Measurements from ENCODE around the gene SLC10A7.
"Not testable (repeated sequence)": the region's sequence is repeated elsewhere in the genome, so short reads cannot be mapped to it uniquely, and the experiment has no call there.

SLC10A7 gene

DNA sequence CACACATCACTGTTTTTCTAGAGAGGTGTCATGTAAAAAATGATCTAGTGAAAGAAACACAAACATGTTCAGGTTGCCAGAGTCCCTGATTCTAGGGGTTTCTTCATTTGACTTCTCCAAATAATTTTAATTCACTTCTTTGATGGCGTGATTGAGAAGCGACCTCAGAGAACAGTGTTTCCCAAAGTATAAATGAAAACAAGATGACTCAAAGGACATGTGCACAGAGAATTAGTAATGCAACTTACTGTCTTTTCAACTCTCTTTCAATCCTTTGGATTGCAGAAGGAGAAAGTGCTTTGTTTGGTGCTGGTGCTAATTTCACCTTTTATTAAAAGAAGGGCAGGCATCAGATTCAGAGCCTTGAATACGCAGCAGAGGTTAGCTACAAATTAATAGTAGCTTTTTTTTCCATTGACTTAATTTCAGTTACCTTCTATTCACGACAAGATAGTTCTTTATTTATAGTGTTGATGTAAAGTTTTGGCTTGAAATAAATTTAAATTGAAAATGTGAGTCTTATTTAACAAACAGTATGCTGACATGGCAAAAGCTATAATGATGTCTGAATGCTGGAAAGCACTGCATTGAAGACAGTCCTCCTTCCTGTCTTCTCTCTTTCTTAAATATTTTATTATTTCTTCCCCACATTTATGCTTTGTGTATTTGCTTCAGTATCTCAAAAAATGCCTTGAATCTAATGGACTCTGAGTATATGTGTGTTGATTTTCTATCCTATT lies 85.1 kb downstream of the SLC10A7 start:
- DNase-seq = no peak

- no peak for DNase-seq
These were observed 85.8 kb downstream of the SLC10A7 start for GRCh38 chr4:146435962-146436361.

DNA sequence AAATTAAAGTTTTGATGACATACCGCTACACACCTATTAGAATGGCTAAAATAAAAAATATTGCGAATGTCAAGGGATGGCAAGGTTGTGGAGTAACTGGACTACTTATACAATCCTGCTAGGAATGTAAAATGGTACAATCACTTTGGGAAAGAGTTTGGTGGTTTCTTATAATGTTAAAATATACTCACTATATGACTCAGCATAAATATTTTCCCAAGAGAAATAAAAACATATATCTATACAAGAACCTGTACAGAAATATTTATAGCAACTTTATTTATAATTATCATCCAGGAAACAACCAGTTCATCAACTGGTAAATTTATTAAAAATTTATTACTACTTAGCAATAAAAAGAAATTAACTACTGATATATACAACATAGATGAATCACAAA lies 89.7 kb downstream of the SLC10A7 start:
- DNase-seq = no peak

- DNase-seq = no peak
These were observed 93.4 kb downstream of the SLC10A7 start for GRCh38 chr4:146428298-146428697.

GRCh38 chr4:146417822-146418221 lies 103.9 kb downstream of the SLC10A7 start:
- no peak for DNase-seq

DNA sequence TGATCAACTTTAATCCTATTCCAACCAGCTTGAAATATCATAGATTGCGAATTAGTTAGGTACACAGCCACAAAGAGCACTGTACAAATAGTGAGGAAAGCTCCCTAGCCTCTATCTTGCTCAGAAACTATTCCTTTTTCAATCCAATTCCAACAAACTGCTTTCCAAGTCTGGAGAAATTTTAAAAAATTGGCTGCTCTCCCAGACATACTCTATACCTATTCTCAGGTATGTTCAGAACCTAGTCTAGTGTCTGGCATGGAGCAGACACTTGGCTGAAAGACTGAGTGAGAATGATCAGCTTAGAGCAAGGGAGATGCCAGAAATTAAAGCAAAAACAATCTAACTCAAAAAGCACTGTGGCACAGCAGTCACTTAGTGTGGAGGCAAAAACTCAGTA lies 105.9 kb downstream of the SLC10A7 start:
- no peak for DNase-seq

- DNase-seq = no peak
These were observed 114.1 kb downstream of the SLC10A7 start for GRCh38 chr4:146407669-146408084.

GRCh38 chr4:146407257-146407656 lies 114.5 kb downstream of the SLC10A7 start:
- no peak for DNase-seq

- no peak for DNase-seq
These were observed 120.5 kb downstream of the SLC10A7 start for GRCh38 chr4:146401274-146401673.

- DNase-seq = no peak
These were observed 122.8 kb downstream of the SLC10A7 start for GRCh38 chr4:146398896-146399445.

DNA sequence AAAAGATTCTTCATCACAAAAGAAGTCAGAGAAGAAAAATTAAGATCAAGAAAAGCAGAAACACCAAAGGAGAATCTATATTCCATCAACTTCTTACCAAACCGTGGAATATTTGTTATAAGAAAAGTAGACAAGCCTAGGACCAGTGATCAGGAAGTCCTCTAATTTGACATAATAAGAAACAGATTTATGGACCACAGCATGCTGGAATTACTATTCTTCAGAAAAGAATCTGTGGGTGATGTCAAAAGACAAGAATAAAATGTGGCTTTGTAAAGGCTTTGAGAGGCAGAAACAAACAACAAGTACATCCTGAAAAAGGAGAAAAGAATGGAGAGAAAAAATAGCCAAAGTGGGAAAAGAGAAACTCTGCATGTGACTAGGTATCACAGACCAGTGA lies 123.3 kb downstream of the SLC10A7 start:
- DNase-seq = no peak

- no peak for DNase-seq
These were observed 132.2 kb downstream of the SLC10A7 start for GRCh38 chr4:146389561-146389960.

- no peak for DNase-seq
These were observed 139.5 kb downstream of the SLC10A7 start for GRCh38 chr4:146382194-146382593.

DNA sequence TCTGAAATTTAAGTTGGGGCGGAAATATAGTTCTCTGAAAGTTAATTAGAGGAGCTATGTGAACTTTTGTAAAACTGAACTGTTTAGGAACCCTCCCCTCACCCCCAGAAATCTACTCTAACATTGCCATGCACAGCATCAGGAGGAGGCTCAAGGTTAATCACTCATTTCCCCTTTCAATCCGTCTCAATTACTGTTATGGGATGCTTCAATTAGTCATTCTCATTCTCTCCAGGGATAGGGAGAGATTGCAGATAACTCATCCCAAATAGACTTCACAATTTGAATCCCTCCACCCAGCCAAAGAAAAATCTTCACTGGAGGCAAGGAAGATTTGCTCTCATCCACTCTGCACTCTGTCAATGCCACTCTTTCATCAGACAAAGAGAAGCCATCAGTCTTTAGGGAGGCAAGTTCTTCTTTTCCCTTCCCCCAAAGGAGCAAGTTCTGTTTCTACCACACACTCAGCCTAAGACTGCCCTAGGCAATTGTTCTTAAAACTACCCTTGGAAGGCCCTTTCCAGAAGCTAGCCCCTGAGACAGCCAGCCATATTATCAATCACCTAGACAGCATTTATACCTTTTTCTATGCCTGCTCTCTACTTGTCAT lies 140.4 kb downstream of the SLC10A7 start:
- no peak for DNase-seq

DNA sequence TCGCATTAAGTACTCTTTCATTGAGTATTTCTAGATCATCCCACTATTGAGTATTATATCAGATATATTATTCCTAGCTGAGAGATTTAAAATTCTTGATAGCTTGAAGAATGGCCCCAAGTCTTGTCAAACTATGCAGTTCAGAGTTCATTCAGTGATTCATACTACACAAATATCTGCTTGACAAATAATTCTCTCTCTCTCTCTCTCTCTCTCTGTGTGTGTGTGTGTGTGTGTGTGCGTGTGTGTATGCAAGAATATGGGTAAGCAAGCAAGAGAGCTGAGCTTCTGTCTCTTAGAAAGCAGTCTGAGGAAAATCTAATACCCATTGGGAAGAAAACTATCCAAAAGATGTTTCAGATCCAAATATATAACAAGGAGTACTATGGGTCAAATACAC lies 142.0 kb downstream of the SLC10A7 start:
- no peak for DNase-seq

- DNase-seq = no peak
These were observed 149.9 kb downstream of the SLC10A7 start for GRCh38 chr4:146371812-146372211.

DNA sequence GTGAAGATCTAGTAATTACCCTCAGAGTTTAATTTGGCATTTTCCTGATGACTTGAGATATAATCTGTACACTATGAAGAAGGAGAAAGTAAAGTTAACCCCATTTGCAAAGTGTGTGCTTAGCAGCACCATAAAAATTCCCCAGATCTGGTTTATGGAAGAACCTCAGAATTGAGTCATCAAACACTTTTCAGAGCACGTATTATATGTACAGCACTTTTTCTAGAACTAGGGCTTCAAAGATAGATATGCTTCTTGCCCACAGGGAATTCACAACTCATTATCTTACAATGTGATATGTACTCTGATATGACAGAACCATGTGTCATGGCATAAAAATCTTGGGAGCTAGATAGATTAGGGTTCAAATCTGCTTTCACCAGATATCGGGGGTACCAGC lies 150.9 kb downstream of the SLC10A7 start:
- no peak for DNase-seq

GRCh38 chr4:146369446-146369845 lies 152.3 kb downstream of the SLC10A7 start:
- DNase-seq = no peak

DNA sequence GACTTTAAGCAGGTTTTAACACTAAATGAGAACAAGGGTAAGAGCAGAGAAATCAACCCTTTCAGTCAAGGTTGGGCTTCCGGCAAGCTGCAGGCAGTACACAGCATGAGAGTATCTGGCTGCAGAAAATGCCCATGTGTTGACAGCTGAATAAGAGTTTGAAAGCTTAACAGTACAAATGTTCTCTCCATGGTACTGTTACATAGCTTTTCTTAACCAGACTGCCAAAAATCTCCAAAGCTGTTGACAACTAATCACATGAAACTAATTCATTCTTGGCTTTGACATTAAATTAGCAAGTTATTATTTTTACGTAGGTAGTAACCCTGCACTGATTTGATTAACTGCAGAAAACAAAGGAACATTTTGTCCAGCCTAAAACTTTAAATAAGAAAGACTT lies 153.5 kb downstream of the SLC10A7 start:
- DNase-seq = no peak

GRCh38 chr4:146367347-146367746 lies 154.4 kb downstream of the SLC10A7 start:
- no peak for DNase-seq

DNA sequence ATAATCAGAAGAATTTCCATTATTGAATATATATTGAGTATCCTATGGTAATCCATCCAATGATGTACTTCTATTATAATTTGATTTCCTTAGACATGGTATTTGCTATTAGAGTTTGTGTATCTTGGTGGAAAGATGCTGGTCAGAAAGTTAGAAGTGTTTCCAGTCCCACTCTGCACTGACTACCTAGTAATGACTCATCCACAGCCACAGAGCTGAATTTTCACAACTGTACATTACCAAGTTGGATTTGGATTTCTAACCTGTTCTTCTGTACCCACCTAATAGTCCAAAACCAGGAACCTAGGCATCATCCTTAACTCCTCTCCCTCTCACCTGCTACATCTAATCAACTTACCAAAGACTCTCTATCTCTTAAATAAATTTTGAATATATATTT lies 162.0 kb downstream of the SLC10A7 start:
- DNase-seq = no peak

DNA sequence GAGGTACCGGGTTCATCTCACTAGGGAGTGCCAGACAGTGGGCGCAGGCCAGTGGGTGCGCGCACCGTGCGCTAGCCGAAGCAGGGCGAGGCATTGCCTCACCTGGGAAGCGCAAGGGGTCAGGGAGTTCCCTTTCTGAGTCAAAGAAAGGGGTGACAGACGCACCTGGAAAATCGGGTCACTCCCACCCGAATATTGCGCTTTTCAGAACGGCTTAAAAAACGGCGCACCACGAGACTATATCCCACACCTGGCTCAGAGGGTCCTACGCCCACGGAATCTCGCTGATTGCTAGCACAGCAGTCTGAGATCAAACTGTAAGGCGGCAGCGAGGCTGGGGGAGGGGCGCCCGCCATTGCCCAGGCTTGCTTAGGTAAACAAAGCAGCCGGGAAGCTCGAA lies 171.6 kb downstream of the SLC10A7 start:
- DNase-seq = not testable (repeated sequence)

- no peak for DNase-seq
These were observed 172.4 kb downstream of the SLC10A7 start for GRCh38 chr4:146349306-146349705.

GRCh38 chr4:146347822-146348221 lies 173.9 kb downstream of the SLC10A7 start:
- DNase-seq = no peak

GRCh38 chr4:146346276-146346675 lies 175.5 kb downstream of the SLC10A7 start:
- DNase-seq = no peak

Data from CD4-positive, alpha-beta T cell treated with Interleukin-15 for 1 hour (primary cell).